Lower leg skin (tissue), 4 donors: Measurements from ENCODE around the gene S1PR2. TPM values are rescaled to one million over a fixed set of nuclear protein-coding genes. Genes with fewer than 3 reads are reported as not detected.
A peak's percentile ranks its signal among the peaks of the same experiment; 100 is the strongest.

Source experiments
- DNase-seq, 2 donors: peaks; one replicate each; pipeline ENCODE4 v3.0.0-alpha.2; 2019; ENCODE audit warnings: low spot score in 2 of 2
- H3K4me3 ChIP-seq: fragments of 200-600 bp; sonication (generic); 2 replicates; pipeline ENCODE4 v1.5.1; 2017; ENCODE audit warnings: mild to moderate bottlenecking, low read depth; ENCODE audit not compliant: poor library complexity, severe bottlenecking
- POLR2A ChIP-seq, 2 donors: fragments of 450-650 bp; IDR thresholded peaks; one replicate each; pipeline ENCODE4 v1.6.1; 2016 to 2017; ENCODE audit warnings: antibody characterized with exemption in 2 of 2, mild to moderate bottlenecking in 1 of 2, moderate library complexity in 1 of 2
- WGBS, 2 donors: methylation state at CpG; one replicate each; pipeline ENCODE4 v1.1.5; 2018; 5-methylcytosine and 5-hydroxymethylcytosine counted together
- intact Hi-C: fragments of 100-400 bp; cut with DNase I; formaldehyde crosslinking; loops from one replicate; pipeline ENCODE4 v1.15.0; 2023; ENCODE audit warnings: low total_unique reads
- total RNA-seq, 4 donors: library from RNA; depleted of rRNA; stranded (reverse); fragments of >200 nt; gene quantifications; one replicate each; pipeline ENCODE4 v1.1.0, GENCODE V29; 2016
- TF ChIP-seq, protein P1 (sequence below), 3 donors: fragments of 450-650 bp; IDR thresholded peaks; one replicate each; pipeline ENCODE4 v1.5.1; 2016; ENCODE audit warnings: antibody characterized with exemption in 3 of 3, mild to moderate bottlenecking in 3 of 3, moderate library complexity in 2 of 3

Gene S1PR2
- total RNA-seq, 4 donors from 2014 or later = 4.5 to 11.4 (median 8.2) TPM

DNA sequence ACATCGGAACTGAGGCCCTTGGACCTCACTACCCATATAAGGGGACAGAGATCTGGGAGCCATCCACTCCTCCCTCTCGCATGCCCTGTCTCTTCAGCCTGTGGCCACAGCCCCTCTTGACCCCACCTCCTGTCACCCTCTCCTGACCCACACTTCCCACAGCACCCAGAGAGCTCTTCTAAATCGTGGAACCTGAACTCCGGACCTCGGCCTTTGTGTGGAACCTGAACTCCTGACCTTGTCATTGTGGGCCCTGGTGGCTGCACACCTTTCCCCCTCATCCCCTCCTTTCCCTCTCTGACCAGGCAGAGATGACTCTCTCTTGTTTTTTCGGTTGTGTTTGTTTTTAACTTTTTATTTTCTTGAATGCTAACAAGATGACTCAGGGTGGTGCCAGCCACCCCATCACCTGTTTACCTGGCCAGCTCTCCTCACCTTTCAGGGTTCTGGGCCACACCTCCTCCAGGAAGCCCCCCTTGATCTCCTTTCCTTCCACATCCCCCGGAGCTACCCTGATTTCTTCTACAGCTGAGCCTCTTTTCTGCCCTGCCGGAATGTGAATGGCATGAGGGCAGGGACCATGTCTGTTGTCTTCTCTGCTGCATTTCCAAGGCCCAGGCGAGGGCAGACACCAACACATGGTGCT, 26.0 kb upstream of the S1PR2 start:
- no peak for TF ChIP-seq POLR2A (IDR thresholded peaks at IDR 0.05)
- TF ChIP-seq, protein P1, sequence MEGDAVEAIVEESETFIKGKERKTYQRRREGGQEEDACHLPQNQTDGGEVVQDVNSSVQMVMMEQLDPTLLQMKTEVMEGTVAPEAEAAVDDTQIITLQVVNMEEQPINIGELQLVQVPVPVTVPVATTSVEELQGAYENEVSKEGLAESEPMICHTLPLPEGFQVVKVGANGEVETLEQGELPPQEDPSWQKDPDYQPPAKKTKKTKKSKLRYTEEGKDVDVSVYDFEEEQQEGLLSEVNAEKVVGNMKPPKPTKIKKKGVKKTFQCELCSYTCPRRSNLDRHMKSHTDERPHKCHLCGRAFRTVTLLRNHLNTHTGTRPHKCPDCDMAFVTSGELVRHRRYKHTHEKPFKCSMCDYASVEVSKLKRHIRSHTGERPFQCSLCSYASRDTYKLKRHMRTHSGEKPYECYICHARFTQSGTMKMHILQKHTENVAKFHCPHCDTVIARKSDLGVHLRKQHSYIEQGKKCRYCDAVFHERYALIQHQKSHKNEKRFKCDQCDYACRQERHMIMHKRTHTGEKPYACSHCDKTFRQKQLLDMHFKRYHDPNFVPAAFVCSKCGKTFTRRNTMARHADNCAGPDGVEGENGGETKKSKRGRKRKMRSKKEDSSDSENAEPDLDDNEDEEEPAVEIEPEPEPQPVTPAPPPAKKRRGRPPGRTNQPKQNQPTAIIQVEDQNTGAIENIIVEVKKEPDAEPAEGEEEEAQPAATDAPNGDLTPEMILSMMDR (IDR thresholded peaks at IDR 0.05) = no peak
- H3K4me3 ChIP-seq = no peak overlapping the region
- intact Hi-C loops = loop anchor here (10.0 kb wide), 1 partner anchor 322 kb away; the partner anchor contains the start of gene OLFM2
- no peak for DNase-seq
- 89 to 90% methylated on average over 9 of the region's 9 CpGs for WGBS, 2 donors

DNA sequence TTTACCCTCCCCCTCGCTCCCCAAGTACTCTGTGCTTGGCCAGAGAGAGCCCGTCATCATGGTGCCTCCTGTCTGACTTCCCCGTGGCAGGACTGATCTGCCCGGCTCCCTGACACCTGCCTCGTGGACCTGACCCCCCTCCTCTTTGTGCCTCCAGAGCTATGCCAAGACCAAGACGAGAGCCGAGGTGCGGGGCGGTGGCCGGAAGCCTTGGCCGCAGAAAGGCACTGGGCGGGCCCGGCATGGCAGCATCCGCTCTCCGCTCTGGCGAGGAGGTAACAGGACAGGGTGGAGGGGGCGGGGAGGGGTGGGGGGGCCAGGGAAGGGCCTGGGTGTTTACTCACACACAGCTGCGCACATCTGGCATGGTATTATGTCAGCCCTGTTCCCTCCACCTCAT, 25.4 kb upstream of the S1PR2 start:
- intact Hi-C loops = loop anchor here (10.0 kb wide), 1 partner anchor 322 kb away; the partner anchor contains the start of gene OLFM2
- no peak overlapping the region for H3K4me3 ChIP-seq
- 81 to 87% methylated on average over 18 of the region's 18 CpGs for WGBS, 2 donors
- no peak for DNase-seq
- no peak for TF ChIP-seq POLR2A (IDR thresholded peaks at IDR 0.05)
- TF ChIP-seq, protein P1 (IDR thresholded peaks at IDR 0.05) = no peak

DNA sequence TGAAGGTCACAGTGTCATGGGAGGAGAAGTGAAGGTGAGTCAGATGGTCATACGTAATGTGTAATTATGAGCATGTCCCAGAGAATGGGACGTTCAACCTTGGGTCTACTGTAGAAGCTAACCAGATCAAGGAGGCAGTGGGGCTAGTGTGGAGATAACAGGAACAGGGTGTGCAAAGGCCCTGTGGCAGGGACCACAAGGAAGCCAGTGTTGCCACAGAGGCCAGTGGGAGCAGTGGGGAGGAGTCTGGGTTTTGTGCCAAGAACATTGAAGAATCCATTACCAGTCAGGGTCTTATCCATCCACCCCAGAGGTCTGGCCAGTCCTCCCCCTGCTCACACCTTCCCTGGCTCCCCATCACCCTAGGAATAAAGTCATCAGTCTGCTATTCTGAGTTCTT, 24.2 kb upstream of the S1PR2 start:
- intact Hi-C loops = loop anchor here (10.0 kb wide), 1 partner anchor 321 kb away; the partner anchor contains the start of gene OLFM2
- no peak overlapping the region for H3K4me3 ChIP-seq
- WGBS, 2 donors = 96 to 97% methylated on average over 2 of the region's 2 CpGs
- DNase-seq = no peak
- no peak for TF ChIP-seq POLR2A (IDR thresholded peaks at IDR 0.05)
- TF ChIP-seq, protein P1 (IDR thresholded peaks at IDR 0.05) = no peak

DNA sequence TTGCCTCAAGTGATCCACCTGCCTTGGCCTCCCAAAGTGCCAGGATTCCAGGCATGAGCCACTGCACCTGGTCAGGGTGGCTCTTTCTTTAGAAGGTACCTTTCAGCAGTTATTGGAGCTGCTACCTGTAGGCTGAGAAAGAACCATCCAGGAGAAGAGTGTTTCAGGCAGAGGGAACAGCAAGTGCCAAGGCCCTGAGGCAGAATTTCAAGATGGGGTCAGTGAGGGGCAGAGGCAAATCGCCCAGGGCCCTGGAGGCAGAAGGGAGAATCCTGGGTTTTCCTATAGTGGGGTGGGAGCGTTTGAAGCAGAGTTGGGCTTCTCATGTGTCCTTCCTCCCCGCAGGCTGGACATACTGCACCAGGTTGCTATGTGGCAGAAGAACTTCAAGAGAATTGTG, 23.1 kb upstream of the S1PR2 start:
- intact Hi-C loops = loop anchor here (10.0 kb wide), 1 partner anchor 319 kb away; the partner anchor contains the start of gene OLFM2
- H3K4me3 ChIP-seq = no peak overlapping the region
- no peak for TF ChIP-seq POLR2A (IDR thresholded peaks at IDR 0.05)
- TF ChIP-seq, protein P1 (IDR thresholded peaks at IDR 0.05) = no peak
- DNase-seq = no peak
- 90 to 91% methylated on average over 3 of the region's 3 CpGs for WGBS, 2 donors

DNA sequence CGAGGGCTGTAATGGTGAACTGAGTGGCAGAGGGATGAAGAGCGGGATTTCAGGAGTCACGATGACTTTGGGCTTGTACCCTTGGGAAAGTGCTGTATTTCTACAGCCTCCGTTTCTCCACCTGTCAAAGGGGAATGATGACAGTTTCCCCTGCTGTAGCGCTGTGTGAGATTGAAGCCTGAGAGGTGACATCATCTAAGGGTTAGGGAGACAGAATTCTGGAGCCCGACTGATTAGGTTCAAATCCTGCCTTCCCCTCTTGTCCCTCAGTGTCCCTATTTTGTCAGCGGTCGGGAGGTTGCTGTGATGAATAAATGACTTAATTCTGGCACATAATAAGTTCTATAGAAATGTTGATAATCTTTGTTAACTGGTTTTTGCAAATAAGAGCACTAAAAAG, 21.6 kb upstream of the S1PR2 start:
- 20 to 27% methylated on average over 8 of the region's 8 CpGs for WGBS, 2 donors
- TF ChIP-seq, protein P1 (IDR thresholded peaks at IDR 0.05) = no peak
- no peak for TF ChIP-seq POLR2A (IDR thresholded peaks at IDR 0.05)
- no peak for DNase-seq
- intact Hi-C loops = loop anchor here (10.0 kb wide), 1 partner anchor 318 kb away; the partner anchor contains the start of gene OLFM2
- peak overlapping the region; percentile 59 for H3K4me3 ChIP-seq
